GM19035 (cell line): Measurements from ENCODE around the gene RPS13.
"Not testable (repeated sequence)": the region's sequence is repeated elsewhere in the genome, so short reads cannot be mapped to it uniquely, and the experiment has no call there.

Experiments
- ATAC-seq: cut with Tn5 transposase; IDR thresholded peaks from one replicate; pipeline ENCODE4 v1.9.1; 2021; ENCODE audit not compliant: unreplicated experiment

Gene RPS13

GRCh38 chr11:17077520-17078401 lies at the start of gene RPS13:
RPS13 (minus strand) TSS chr11:17077667; CDS start chr11:17077641, 26 bp downstream.
- ATAC-seq: peak; percentile 98

- ATAC-seq: no peak
Observed at GRCh38 chr11:17121981-17122380, 44.5 kb upstream of the RPS13 start.

- ATAC-seq: no peak
Observed at GRCh38 chr11:17117262-17117661, 39.8 kb upstream of the RPS13 start.

GRCh38 chr11:17116117-17116516 lies 38.6 kb upstream of the RPS13 start:
- ATAC-seq: no peak

GRCh38 chr11:17107745-17108144 lies 30.3 kb upstream of the RPS13 start:
- ATAC-seq: not testable (repeated sequence)

- not testable (repeated sequence) for ATAC-seq
Observed at GRCh38 chr11:17105404-17106040, 28.1 kb upstream of the RPS13 start.

GRCh38 chr11:17102462-17102861 lies 25.0 kb upstream of the RPS13 start:
- ATAC-seq: no peak

- ATAC-seq: no peak
Observed at GRCh38 chr11:17098658-17099057, 21.2 kb upstream of the RPS13 start.

GRCh38 chr11:17098038-17098437 lies 20.6 kb upstream of the RPS13 start:
- ATAC-seq: no peak

GRCh38 chr11:17085976-17086375 lies 8.5 kb upstream of the RPS13 start:
- not testable (repeated sequence) for ATAC-seq

GRCh38 chr11:17077240-17077519 lies 287 bp downstream of the RPS13 start:
- peak; percentile 18 for ATAC-seq

GRCh38 chr11:17076517-17077239 lies 789 bp downstream of the RPS13 start:
- ATAC-seq: no peak

- ATAC-seq: no peak
Observed at GRCh38 chr11:17075506-17075905, 2.0 kb downstream of the RPS13 start.

GRCh38 chr11:17073370-17074027 lies 4.0 kb downstream of the RPS13 start:
- no peak for ATAC-seq

GRCh38 chr11:17067417-17067816 lies 10.1 kb downstream of the RPS13 start:
- no peak for ATAC-seq

- ATAC-seq: no peak
Observed at GRCh38 chr11:17066691-17067090, 10.8 kb downstream of the RPS13 start.

- ATAC-seq: peak; percentile 65
Observed at GRCh38 chr11:17063171-17064002, 14.1 kb downstream of the RPS13 start.

- not testable (repeated sequence) for ATAC-seq
Observed at GRCh38 chr11:17051146-17051545, 26.3 kb downstream of the RPS13 start.

GRCh38 chr11:17048491-17048890 lies 29.0 kb downstream of the RPS13 start:
- not testable (repeated sequence) for ATAC-seq

GRCh38 chr11:17046690-17047089 lies 30.8 kb downstream of the RPS13 start:
- ATAC-seq: no peak
